Measurements from ENCODE around the gene LILRA6. TPM values are rescaled to one million over a fixed set of nuclear protein-coding genes. Genes with fewer than 3 reads are reported as not detected.
"Not testable (repeated sequence)": the region's sequence is repeated elsewhere in the genome, so short reads cannot be mapped to it uniquely, and the experiment has no call there.

The LILRA6 gene
- total RNA-seq, 1 donor from 2014 or later = under 0.01 TPM

- no peak overlapping the region for H3K27ac ChIP-seq (ENCODE audit: low read depth, low read length)
- no peaks in the 10 kb centered on the region for H3K36me3 ChIP-seq (ENCODE audit: control insufficient read depth in 3 of 3, insufficient read depth in 3 of 3, low read length in 3 of 3)
- H3K4me1 ChIP-seq (ENCODE audit: control insufficient read depth in 3 of 3, insufficient read depth in 3 of 3, low read length in 3 of 3) = no peaks in the 10 kb centered on the region
- peaks cover 15 to 39% (median 30%) of the 10 kb centered on the region in 3 donors for H3K27me3 ChIP-seq (ENCODE audit: control insufficient read depth in 3 of 3, insufficient read depth in 3 of 3, low read length in 3 of 3)
- no peak overlapping the region for H3K4me3 ChIP-seq (ENCODE audit: low read length in 3 of 3)
- no peaks in the 10 kb centered on the region for H3K9me3 ChIP-seq (ENCODE audit: control insufficient read depth in 3 of 3, low read length in 3 of 3)
- no peak overlapping the region for H3K9ac ChIP-seq (ENCODE audit: low read depth in 1 of 3, low read length in 3 of 3)
Observed at GRCh38 chr19:54252845-54253244, 10.3 kb upstream of the LILRA6 start.

- H3K27ac ChIP-seq (ENCODE audit: low read depth, low read length) = no peak overlapping the region
- H3K36me3 ChIP-seq (ENCODE audit: control insufficient read depth in 3 of 3, insufficient read depth in 3 of 3, low read length in 3 of 3) = no peaks in the 10 kb centered on the region
- no peak overlapping the region for H3K9ac ChIP-seq (ENCODE audit: low read depth in 1 of 3, low read length in 3 of 3)
- H3K9me3 ChIP-seq (ENCODE audit: control insufficient read depth in 3 of 3, low read length in 3 of 3) = no peaks in the 10 kb centered on the region
- peaks cover 15 to 37% (median 25%) of the 10 kb centered on the region in 3 donors for H3K27me3 ChIP-seq (ENCODE audit: control insufficient read depth in 3 of 3, insufficient read depth in 3 of 3, low read length in 3 of 3)
- H3K4me1 ChIP-seq (ENCODE audit: control insufficient read depth in 3 of 3, insufficient read depth in 3 of 3, low read length in 3 of 3) = no peaks in the 10 kb centered on the region
- H3K4me3 ChIP-seq (ENCODE audit: low read length in 3 of 3) = no peak overlapping the region
Observed at GRCh38 chr19:54252243-54252642, 9.7 kb upstream of the LILRA6 start.

GRCh38 chr19:54248016-54248601, 5.5 kb upstream of the LILRA6 start:
- Histone ChIP-seq H3K4me1 (ENCODE audit: control insufficient read depth in 3 of 3, insufficient read depth in 3 of 3, low read length in 3 of 3) (no peaks in the 10 kb centered on the region), H3K27me3 (ENCODE audit: control insufficient read depth in 3 of 3, insufficient read depth in 3 of 3, low read length in 3 of 3) (peaks cover 5 to 8% (median 8%) of the 10 kb centered on the region in 3 donors), H3K4me3 (ENCODE audit: low read length in 3 of 3) (no peak overlapping the region), H3K27ac (ENCODE audit: low read depth, low read length) (no peak overlapping the region), H3K9me3 (ENCODE audit: control insufficient read depth in 3 of 3, low read length in 3 of 3) (no peaks in the 10 kb centered on the region), H3K36me3 (ENCODE audit: control insufficient read depth in 3 of 3, insufficient read depth in 3 of 3, low read length in 3 of 3) (no peaks in the 10 kb centered on the region), H3K9ac (ENCODE audit: low read depth in 1 of 3, low read length in 3 of 3) (no peak overlapping the region)

- peaks cover 0 to 6% (median 5%) of the 10 kb centered on the region in 3 donors for H3K27me3 ChIP-seq (ENCODE audit: control insufficient read depth in 3 of 3, insufficient read depth in 3 of 3, low read length in 3 of 3)
- no peaks in the 10 kb centered on the region for H3K4me1 ChIP-seq (ENCODE audit: control insufficient read depth in 3 of 3, insufficient read depth in 3 of 3, low read length in 3 of 3)
- H3K36me3 ChIP-seq (ENCODE audit: control insufficient read depth in 3 of 3, insufficient read depth in 3 of 3, low read length in 3 of 3) = no peaks in the 10 kb centered on the region
- no peak overlapping the region for H3K9ac ChIP-seq (ENCODE audit: low read depth in 1 of 3, low read length in 3 of 3)
- H3K9me3 ChIP-seq (ENCODE audit: control insufficient read depth in 3 of 3, low read length in 3 of 3) = no peaks in the 10 kb centered on the region
- H3K4me3 ChIP-seq (ENCODE audit: low read length in 3 of 3) = no peak overlapping the region
- no peak overlapping the region for H3K27ac ChIP-seq (ENCODE audit: low read depth, low read length)
Observed at GRCh38 chr19:54247106-54247930, 4.7 kb upstream of the LILRA6 start.

GRCh38 chr19:54245936-54246335, 3.3 kb upstream of the LILRA6 start:
- H3K4me1 ChIP-seq (ENCODE audit: control insufficient read depth in 3 of 3, insufficient read depth in 3 of 3, low read length in 3 of 3) = no peaks in the 10 kb centered on the region
- no peak overlapping the region for H3K4me3 ChIP-seq (ENCODE audit: low read length in 3 of 3)
- H3K27me3 ChIP-seq (ENCODE audit: control insufficient read depth in 3 of 3, insufficient read depth in 3 of 3, low read length in 3 of 3) = peaks cover 0 to 7% (median 3%) of the 10 kb centered on the region in 3 donors
- H3K9ac ChIP-seq (ENCODE audit: low read depth in 1 of 3, low read length in 3 of 3) = no peak overlapping the region
- no peaks in the 10 kb centered on the region for H3K9me3 ChIP-seq (ENCODE audit: control insufficient read depth in 3 of 3, low read length in 3 of 3)
- H3K27ac ChIP-seq (ENCODE audit: low read depth, low read length) = no peak overlapping the region
- no peaks in the 10 kb centered on the region for H3K36me3 ChIP-seq (ENCODE audit: control insufficient read depth in 3 of 3, insufficient read depth in 3 of 3, low read length in 3 of 3)

- not testable (repeated sequence) for H3K4me1 ChIP-seq (ENCODE audit: control insufficient read depth in 3 of 3, insufficient read depth in 3 of 3, low read length in 3 of 3); H3K36me3 ChIP-seq (ENCODE audit: control insufficient read depth in 3 of 3, insufficient read depth in 3 of 3, low read length in 3 of 3)
Observed at GRCh38 chr19:54243809-54244208, 1.2 kb upstream of the LILRA6 start.

GRCh38 chr19:54242234-54242633, 356 bp downstream of the LILRA6 start:
- H3K9me3 ChIP-seq (ENCODE audit: control insufficient read depth in 3 of 3, low read length in 3 of 3); H3K4me1 ChIP-seq (ENCODE audit: control insufficient read depth in 3 of 3, insufficient read depth in 3 of 3, low read length in 3 of 3); H3K9ac ChIP-seq (ENCODE audit: low read depth in 1 of 3, low read length in 3 of 3); H3K27ac ChIP-seq (ENCODE audit: low read depth, low read length); H3K36me3 ChIP-seq (ENCODE audit: control insufficient read depth in 3 of 3, insufficient read depth in 3 of 3, low read length in 3 of 3); H3K4me3 ChIP-seq (ENCODE audit: low read length in 3 of 3): not testable (repeated sequence)
- peaks cover 0 to 10% (median 5%) of the 10 kb centered on the region in 3 donors for H3K27me3 ChIP-seq (ENCODE audit: control insufficient read depth in 3 of 3, insufficient read depth in 3 of 3, low read length in 3 of 3)

More at GRCh38 chr19:54243809-54244208, 1.2 kb upstream of the LILRA6 start:
- H3K4me3 ChIP-seq (ENCODE audit: low read length in 3 of 3); H3K9ac ChIP-seq (ENCODE audit: low read depth in 1 of 3, low read length in 3 of 3); H3K9me3 ChIP-seq (ENCODE audit: control insufficient read depth in 3 of 3, low read length in 3 of 3); H3K27ac ChIP-seq (ENCODE audit: low read depth, low read length): not testable (repeated sequence)
- peaks cover 0 to 10% (median 5%) of the 10 kb centered on the region in 3 donors for H3K27me3 ChIP-seq (ENCODE audit: control insufficient read depth in 3 of 3, insufficient read depth in 3 of 3, low read length in 3 of 3)

GRCh38 chr19:54240372-54241336, 1.9 kb downstream of the LILRA6 start:
- H3K9ac ChIP-seq (ENCODE audit: low read depth in 1 of 3, low read length in 3 of 3); H3K27ac ChIP-seq (ENCODE audit: low read depth, low read length); H3K4me1 ChIP-seq (ENCODE audit: control insufficient read depth in 3 of 3, insufficient read depth in 3 of 3, low read length in 3 of 3); H3K36me3 ChIP-seq (ENCODE audit: control insufficient read depth in 3 of 3, insufficient read depth in 3 of 3, low read length in 3 of 3); H3K9me3 ChIP-seq (ENCODE audit: control insufficient read depth in 3 of 3, low read length in 3 of 3); H3K4me3 ChIP-seq (ENCODE audit: low read length in 3 of 3): not testable (repeated sequence)
- peaks cover 0 to 10% (median 5%) of the 10 kb centered on the region in 3 donors for H3K27me3 ChIP-seq (ENCODE audit: control insufficient read depth in 3 of 3, insufficient read depth in 3 of 3, low read length in 3 of 3)

GRCh38 chr19:54239491-54240371, 2.9 kb downstream of the LILRA6 start:
- H3K9me3 ChIP-seq (ENCODE audit: control insufficient read depth in 3 of 3, low read length in 3 of 3); H3K4me3 ChIP-seq (ENCODE audit: low read length in 3 of 3); H3K9ac ChIP-seq (ENCODE audit: low read depth in 1 of 3, low read length in 3 of 3); H3K36me3 ChIP-seq (ENCODE audit: control insufficient read depth in 3 of 3, insufficient read depth in 3 of 3, low read length in 3 of 3); H3K4me1 ChIP-seq (ENCODE audit: control insufficient read depth in 3 of 3, insufficient read depth in 3 of 3, low read length in 3 of 3); H3K27ac ChIP-seq (ENCODE audit: low read depth, low read length): not testable (repeated sequence)
- H3K27me3 ChIP-seq (ENCODE audit: control insufficient read depth in 3 of 3, insufficient read depth in 3 of 3, low read length in 3 of 3) = peaks cover 0 to 10% (median 5%) of the 10 kb centered on the region in 3 donors

Data from skeletal muscle tissue (tissue), 4 donors.